ENCODE measurements around the gene EXD3. TPM values are rescaled to one million over a fixed set of nuclear protein-coding genes. Genes with fewer than 3 reads are reported as not detected.

The EXD3 gene
- polyA plus RNA-seq, 1 experiment = 4.0 TPM

GRCh38 chr9:137383784-137384756 lies 38.9 kb downstream of the EXD3 start:
- POLR2A ChIA-PET = interaction anchor here (1.2 kb wide), 2 partner anchors 12 to 83 kb away, joined by 3 to 4 read pairs; no protein-coding TSS in a partner anchor
- CTCF ChIA-PET = interaction anchor here (1.0 kb wide), 1 partner anchor 39 kb away, joined by 3 read pairs; the partner anchor contains the start of genes EXD3 and NOXA1
- peak; percentile 12; the same call in 1 of the 2 replicates for TF ChIP-seq CTCF (IDR thresholded peaks at IDR 0.05; ENCODE audit: low read depth, low read length)
- peak; percentile 53 for DNase-seq (ENCODE audit: low read depth, low spot score)
- H3K4me3 ChIP-seq (ENCODE audit: low read depth, low read length) = no peak overlapping the region
- H3K9me3 ChIP-seq (ENCODE audit: control insufficient read depth, insufficient read depth, low read length) = peaks cover 13% of the 10 kb centered on the region; the same call in 1 of the 2 replicates
- H3K27ac ChIP-seq (ENCODE audit: low read depth, low read length) = peak overlapping the region; percentile 65
- H3K27me3 ChIP-seq (ENCODE audit: control insufficient read depth, insufficient read depth, low read length) = peaks cover 2% of the 10 kb centered on the region

GRCh38 chr9:137383081-137383783 lies 39.7 kb downstream of the EXD3 start:
- DNase-seq (ENCODE audit: low read depth, low spot score) = no peak
- Histone ChIP-seq H3K9me3 (ENCODE audit: control insufficient read depth, insufficient read depth, low read length) (peaks cover 16% of the 10 kb centered on the region; the same call in 1 of the 2 replicates), H3K4me3 (ENCODE audit: low read depth, low read length) (no peak overlapping the region), H3K27me3 (ENCODE audit: control insufficient read depth, insufficient read depth, low read length) (peaks cover 2% of the 10 kb centered on the region), H3K27ac (ENCODE audit: low read depth, low read length) (no peak overlapping the region)
- TF ChIP-seq CTCF (IDR thresholded peaks at IDR 0.05; ENCODE audit: low read depth, low read length) = no peak
- POLR2A ChIA-PET = no interaction called here
- CTCF ChIA-PET = no interaction called here

GRCh38 chr9:137382444-137383080 lies 40.4 kb downstream of the EXD3 start:
- no peak for TF ChIP-seq CTCF (IDR thresholded peaks at IDR 0.05; ENCODE audit: low read depth, low read length)
- POLR2A ChIA-PET = no interaction called here
- Histone ChIP-seq H3K27me3 (ENCODE audit: control insufficient read depth, insufficient read depth, low read length) (no peaks in the 10 kb centered on the region), H3K9me3 (ENCODE audit: control insufficient read depth, insufficient read depth, low read length) (peaks cover 16% of the 10 kb centered on the region; the same call in 1 of the 2 replicates), H3K4me3 (ENCODE audit: low read depth, low read length) (no peak overlapping the region), H3K27ac (ENCODE audit: low read depth, low read length) (no peak overlapping the region)
- CTCF ChIA-PET = no interaction called here
- no peak for DNase-seq (ENCODE audit: low read depth, low spot score)

- Histone ChIP-seq H3K9me3 (ENCODE audit: control insufficient read depth, insufficient read depth, low read length) (peaks cover 16% of the 10 kb centered on the region; the same call in 1 of the 2 replicates), H3K27ac (ENCODE audit: low read depth, low read length) (no peak overlapping the region), H3K27me3 (ENCODE audit: control insufficient read depth, insufficient read depth, low read length) (no peaks in the 10 kb centered on the region), H3K4me3 (ENCODE audit: low read depth, low read length) (no peak overlapping the region)
- no peak for TF ChIP-seq CTCF (IDR thresholded peaks at IDR 0.05; ENCODE audit: low read depth, low read length)
- CTCF ChIA-PET = no interaction called here
- POLR2A ChIA-PET = no interaction called here
- DNase-seq (ENCODE audit: low read depth, low spot score) = no peak
Measured at GRCh38 chr9:137381501-137382443, 41.2 kb downstream of the EXD3 start.
